ENCODE data around the gene TBC1D30. TPM values are rescaled to one million over a fixed set of nuclear protein-coding genes. Genes with fewer than 3 reads are reported as not detected.

Gene TBC1D30
- total and polyA plus RNA-seq, 4 donors: 0.46 to 2.2 (median 0.70) TPM

GRCh38 chr12:64793610-64794009, 30.8 kb upstream of the TBC1D30 start:
- no peak overlapping the region for H3K27ac ChIP-seq (ENCODE audit: low read depth in 1 of 2, low read length in 2 of 2)
- no peaks in the 10 kb centered on the region for H3K27me3 ChIP-seq (ENCODE audit: control insufficient read depth in 4 of 4, insufficient read depth in 4 of 4, low read length in 3 of 4)
- 88% methylated on average over 3 of the region's 3 CpGs for WGBS
- no peak overlapping the region for H3K4me3 ChIP-seq (ENCODE audit: low read depth in 1 of 3, low read length in 3 of 3)
- TF ChIP-seq TAF1 (conservative IDR thresholded peaks at IDR 0.05) (no peak), GABPA (IDR thresholded peaks at IDR 0.05 in 1 of 2, conservative IDR thresholded peaks at IDR 0.05 in 1 of 2) (no peak), CTCF (IDR thresholded peaks at IDR 0.05; ENCODE audit: low read depth, low read length, missing input control) (no peak), MAX (IDR thresholded peaks at IDR 0.05) (no peak), FOXA2 (IDR thresholded peaks at IDR 0.05) (no peak), HNF4A (conservative IDR thresholded peaks at IDR 0.05) (no peak), HNF4G (IDR thresholded peaks at IDR 0.05) (no peak)
- H3K4me1 ChIP-seq (ENCODE audit: control insufficient read depth in 4 of 4, insufficient read depth in 4 of 4, low read length in 3 of 4): peaks cover 0 to 16% (median 11%) of the 10 kb centered on the region in 4 donors
- no peaks in the 10 kb centered on the region for H3K9me3 ChIP-seq (ENCODE audit: control insufficient read depth in 4 of 4, low read length in 3 of 4)
- H3K9ac ChIP-seq (ENCODE audit: low read depth in 1 of 2, low read length in 2 of 2): no peak overlapping the region
- H3K36me3 ChIP-seq (ENCODE audit: control insufficient read depth in 4 of 4, insufficient read depth in 3 of 4, low read depth in 1 of 4, low read length in 3 of 4): no peaks in the 10 kb centered on the region
- no peak for DNase-seq (ENCODE audit: low spot score)

GRCh38 chr12:64794305-64794704, 30.1 kb upstream of the TBC1D30 start:
- no peak overlapping the region for H3K27ac ChIP-seq (ENCODE audit: low read depth in 1 of 2, low read length in 2 of 2)
- WGBS: 78% methylated on average over 3 of the region's 3 CpGs

More at GRCh38 chr12:64794305-64794704, 30.1 kb upstream of the TBC1D30 start:
- H3K4me3 ChIP-seq (ENCODE audit: low read depth in 1 of 3, low read length in 3 of 3): no peak overlapping the region
- no peak overlapping the region for H3K9ac ChIP-seq (ENCODE audit: low read depth in 1 of 2, low read length in 2 of 2)
- H3K27me3 ChIP-seq (ENCODE audit: control insufficient read depth in 4 of 4, insufficient read depth in 4 of 4, low read length in 3 of 4): no peaks in the 10 kb centered on the region
- no peaks in the 10 kb centered on the region for H3K9me3 ChIP-seq (ENCODE audit: control insufficient read depth in 4 of 4, low read length in 3 of 4)
- TF ChIP-seq FOXA2 (IDR thresholded peaks at IDR 0.05) (no peak), REST (IDR thresholded peaks at IDR 0.05) (no peak), MAX (IDR thresholded peaks at IDR 0.05) (no peak), CTCF (IDR thresholded peaks at IDR 0.05; ENCODE audit: low read depth, low read length, missing input control) (no peak), HNF4G (IDR thresholded peaks at IDR 0.05) (no peak), SP1 (IDR thresholded peaks at IDR 0.05) (no peak), FOXA1 (IDR thresholded peaks at IDR 0.05) (no peak), ATF3 (IDR thresholded peaks at IDR 0.05) (no peak), YY1 (IDR thresholded peaks at IDR 0.05) (no peak), EGR1 (IDR thresholded peaks at IDR 0.05; ENCODE audit: low read depth in 2 of 2) (no peak), ZBTB33 (IDR thresholded peaks at IDR 0.05) (no peak), NR2F2 (IDR thresholded peaks at IDR 0.05) (no peak), RAD21 (IDR thresholded peaks at IDR 0.05) (no peak), TAF1 (conservative IDR thresholded peaks at IDR 0.05) (no peak), HNF4A (conservative IDR thresholded peaks at IDR 0.05) (no peak)
- H3K4me1 ChIP-seq (ENCODE audit: control insufficient read depth in 4 of 4, insufficient read depth in 4 of 4, low read length in 3 of 4): peaks cover 0 to 16% (median 11%) of the 10 kb centered on the region in 4 donors
- H3K36me3 ChIP-seq (ENCODE audit: control insufficient read depth in 4 of 4, insufficient read depth in 3 of 4, low read depth in 1 of 4, low read length in 3 of 4): no peaks in the 10 kb centered on the region
- DNase-seq (ENCODE audit: low spot score): no peak
